Mesenchymal stem cell (in vitro differentiated cells and primary cell): Measurements from ENCODE around the gene TMEM178B. TPM values are rescaled to one million over a fixed set of nuclear protein-coding genes. Genes with fewer than 3 reads are reported as not detected.

Experiments used
- small RNA-seq: library from polyadenylated mRNA; stranded (forward); fragments of <200 nt; extraction: miRNeasy Mini kit (QIAGEN cat#:217004); gene quantifications from one replicate; pipeline ENCODE3, GENCODE V24; 2013; ENCODE audit warnings: low read depth

The TMEM178B gene

Small RNAs within 50 kb of the gene (small RNA-seq; reads per million reads assigned to genes)
- gene AC006362.1 = not detected
- not detected for gene RNU4-74P
